ENCODE measurements around the gene ENDOV.

The ENDOV gene

DNA sequence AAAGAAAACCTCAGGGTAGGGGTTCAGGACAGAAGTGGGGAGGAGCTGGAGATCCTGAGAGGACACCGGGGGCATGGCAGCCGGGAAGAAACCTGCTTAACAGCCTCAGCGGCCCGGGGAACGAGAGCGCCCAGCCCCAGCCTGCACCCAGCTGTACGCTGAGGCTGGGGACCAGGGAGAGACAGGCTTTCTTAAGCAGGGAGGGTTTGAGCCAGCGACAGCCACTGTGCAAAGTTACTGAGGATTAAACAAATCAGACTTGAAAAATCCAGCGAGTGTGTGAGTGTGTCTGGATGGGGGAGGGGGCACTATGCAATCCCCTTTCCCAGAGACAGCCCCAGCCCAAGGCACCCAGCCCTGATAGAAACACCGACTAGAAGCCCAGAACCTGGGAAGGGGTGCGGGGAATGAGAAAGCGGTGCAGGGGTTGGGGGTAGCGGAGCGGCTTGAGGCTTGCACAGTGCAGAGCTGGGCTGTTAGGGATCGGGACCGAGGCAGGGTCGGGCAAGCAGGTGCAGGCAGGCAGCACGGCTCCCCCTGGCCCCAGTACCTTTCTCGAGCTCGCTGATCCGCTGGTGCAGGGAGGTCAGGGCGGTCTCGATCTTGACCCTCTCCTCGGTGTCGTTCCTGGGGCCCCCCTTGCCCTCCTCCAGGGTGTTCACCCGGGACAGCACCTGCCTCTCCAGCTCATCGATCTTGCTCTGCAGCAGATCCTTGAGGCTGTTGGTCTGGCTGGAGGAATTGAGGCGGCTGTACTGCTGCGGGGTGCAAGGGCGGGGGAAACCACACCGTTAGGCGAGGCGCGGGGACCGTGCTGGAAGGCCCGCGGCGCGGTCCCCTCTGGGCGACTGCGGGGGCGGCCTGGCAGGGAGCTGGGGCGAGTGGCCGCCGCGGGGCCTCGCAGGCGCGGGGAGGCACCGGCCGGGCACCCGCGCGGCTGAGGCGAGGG, 60.3 kb downstream of the ENDOV start:
- Histone ChIP-seq H3K9me3 (ENCODE audit: control insufficient read depth, low read length) (no peaks in the 10 kb centered on the region), H3K4me3 (ENCODE audit: insufficient read depth, low read depth, low read length) (peak overlapping the region; percentile 23), H3K27ac (ENCODE audit: insufficient read depth, low read depth, low read length, poor library complexity, severe bottlenecking) (no peak overlapping the region), H3K4me1 (ENCODE audit: control insufficient read depth, insufficient read depth, low read length) (peaks cover 22% of the 10 kb centered on the region), H3K36me3 (ENCODE audit: control insufficient read depth, insufficient read depth, low read length) (no peaks in the 10 kb centered on the region), H3K27me3 (ENCODE audit: control insufficient read depth, insufficient read depth, low read length, poor library complexity, severe bottlenecking) (peaks cover 99% of the 10 kb centered on the region)
- 4% methylated on average over 55 of the region's 55 CpGs for WGBS, 2 experiments

GRCh38 chr17:80475910-80476876, 61.2 kb downstream of the ENDOV start, which contains the start of gene NPTX1:
TSS of gene NPTX1 (minus strand) at chr17:80476607. CDS start at chr17:80476446, 161 bp downstream.
- 1% methylated on average over 136 of the region's 136 CpGs for WGBS, 2 experiments
- Histone ChIP-seq H3K27ac (ENCODE audit: insufficient read depth, low read depth, low read length, poor library complexity, severe bottlenecking) (no peak within 1 kb of the TSS), H3K4me3 (ENCODE audit: insufficient read depth, low read depth, low read length) (peak within 1 kb of the TSS; percentile 23), H3K4me1 (ENCODE audit: control insufficient read depth, insufficient read depth, low read length) (peaks cover 22% of the 10 kb centered on the region), H3K9me3 (ENCODE audit: control insufficient read depth, low read length) (no peaks in the 10 kb centered on the region), H3K36me3 (ENCODE audit: control insufficient read depth, insufficient read depth, low read length) (no peaks in the 10 kb centered on the region), H3K27me3 (ENCODE audit: control insufficient read depth, insufficient read depth, low read length, poor library complexity, severe bottlenecking) (peaks cover 100% of the 10 kb centered on the region)

DNA sequence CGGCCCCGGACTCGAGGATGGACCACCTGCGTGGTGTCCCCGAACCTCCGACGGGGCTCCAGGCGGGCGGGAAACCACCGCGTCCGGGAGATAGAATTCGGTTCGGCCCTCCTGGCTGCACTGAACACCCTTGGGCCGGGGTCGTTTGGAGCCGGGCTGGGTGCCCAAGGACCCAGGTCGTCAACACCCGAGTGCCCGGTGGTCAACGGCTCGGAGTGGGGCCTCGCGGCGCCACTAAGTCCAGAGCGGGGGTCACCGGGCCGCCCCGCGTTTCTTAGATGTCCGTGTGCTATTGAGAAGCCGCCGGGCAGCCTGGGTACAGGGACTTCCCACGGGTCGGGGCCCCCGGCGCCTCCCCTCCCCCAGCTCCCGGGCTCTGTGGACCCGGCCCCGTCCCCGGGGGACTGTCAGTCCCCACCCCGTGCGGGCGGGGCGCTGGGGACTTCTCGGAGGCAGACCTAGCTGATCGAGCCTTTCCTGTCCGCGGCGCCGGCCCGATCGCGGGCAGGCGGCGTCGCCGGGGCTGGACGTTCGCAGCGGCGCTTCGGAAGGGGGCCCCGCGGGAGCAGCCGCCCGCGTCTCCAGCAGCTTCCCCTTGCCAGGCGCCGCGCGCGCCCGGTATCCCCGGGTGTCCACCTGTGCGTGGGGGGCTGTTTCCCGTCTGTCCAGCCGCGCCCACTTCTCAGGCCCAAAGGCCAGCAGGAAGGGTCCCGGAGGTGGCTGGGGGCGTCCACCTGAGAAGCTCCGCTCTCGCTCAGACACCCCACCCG, 62.1 kb downstream of the ENDOV start:
- no peak overlapping the region for H3K27ac ChIP-seq (ENCODE audit: insufficient read depth, low read depth, low read length, poor library complexity, severe bottlenecking)
- WGBS, 2 experiments = 3 to 4% methylated on average over 84 of the region's 84 CpGs
- peak overlapping the region; percentile 20 for H3K4me3 ChIP-seq (ENCODE audit: insufficient read depth, low read depth, low read length)
- H3K9me3 ChIP-seq (ENCODE audit: control insufficient read depth, low read length) = no peaks in the 10 kb centered on the region
- peaks cover 100% of the 10 kb centered on the region for H3K27me3 ChIP-seq (ENCODE audit: control insufficient read depth, insufficient read depth, low read length, poor library complexity, severe bottlenecking)
- H3K36me3 ChIP-seq (ENCODE audit: control insufficient read depth, insufficient read depth, low read length) = no peaks in the 10 kb centered on the region
- peaks cover 22% of the 10 kb centered on the region for H3K4me1 ChIP-seq (ENCODE audit: control insufficient read depth, insufficient read depth, low read length)

GRCh38 chr17:80477647-80478478, 62.9 kb downstream of the ENDOV start:
- Histone ChIP-seq H3K36me3 (ENCODE audit: control insufficient read depth, insufficient read depth, low read length) (no peaks in the 10 kb centered on the region), H3K27ac (ENCODE audit: insufficient read depth, low read depth, low read length, poor library complexity, severe bottlenecking) (no peak overlapping the region), H3K9me3 (ENCODE audit: control insufficient read depth, low read length) (no peaks in the 10 kb centered on the region), H3K4me3 (ENCODE audit: insufficient read depth, low read depth, low read length) (peak overlapping the region; percentile 26), H3K27me3 (ENCODE audit: control insufficient read depth, insufficient read depth, low read length, poor library complexity, severe bottlenecking) (peaks cover 100% of the 10 kb centered on the region), H3K4me1 (ENCODE audit: control insufficient read depth, insufficient read depth, low read length) (peaks cover 22% of the 10 kb centered on the region)
- 5% methylated on average over 103 of the region's 103 CpGs for WGBS, 2 experiments

DNA sequence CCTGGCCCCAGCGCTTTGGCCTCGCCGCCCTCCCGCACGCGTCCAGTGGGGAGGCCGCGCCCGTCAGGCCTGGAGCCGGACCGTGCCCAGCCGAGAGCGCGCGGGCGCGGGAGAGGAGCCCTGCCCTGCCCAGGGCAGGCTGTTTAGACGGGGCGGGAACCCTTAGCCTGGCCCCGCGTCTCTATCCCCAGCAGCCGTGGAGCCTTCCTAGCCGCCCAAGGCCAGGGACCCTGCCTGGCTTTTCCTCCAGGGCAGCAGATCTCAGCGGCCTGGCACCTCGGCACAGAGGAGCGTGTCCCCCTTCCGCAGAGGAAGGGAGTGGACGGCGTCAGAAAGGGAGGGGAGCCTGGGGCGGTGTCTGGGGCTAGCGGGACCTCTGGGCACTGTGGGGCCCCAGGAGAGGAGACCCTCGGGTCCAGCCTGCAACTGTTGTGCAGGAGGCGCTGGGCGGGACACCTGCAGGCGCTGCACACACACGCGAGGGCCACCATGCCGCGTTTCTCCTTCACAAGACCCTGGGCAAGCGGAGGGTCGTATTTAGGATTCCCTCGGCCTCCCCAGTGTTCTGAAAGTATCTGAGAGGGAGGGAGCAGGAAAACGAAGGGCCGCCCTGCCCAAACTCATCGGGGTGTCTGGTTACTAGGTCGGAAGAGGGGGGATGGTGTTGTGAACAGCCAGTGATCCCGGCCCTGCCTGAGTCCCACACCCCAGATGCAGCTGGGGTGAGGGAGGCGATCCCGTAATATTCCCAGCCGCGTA, 63.7 kb downstream of the ENDOV start:
- no peaks in the 10 kb centered on the region for H3K36me3 ChIP-seq (ENCODE audit: control insufficient read depth, insufficient read depth, low read length)
- WGBS, 2 experiments = 7 to 9% methylated on average over 51 of the region's 51 CpGs
- peaks cover 22% of the 10 kb centered on the region for H3K4me1 ChIP-seq (ENCODE audit: control insufficient read depth, insufficient read depth, low read length)
- H3K27me3 ChIP-seq (ENCODE audit: control insufficient read depth, insufficient read depth, low read length, poor library complexity, severe bottlenecking) = peaks cover 100% of the 10 kb centered on the region
- H3K9me3 ChIP-seq (ENCODE audit: control insufficient read depth, low read length) = no peaks in the 10 kb centered on the region
- no peak overlapping the region for H3K27ac ChIP-seq (ENCODE audit: insufficient read depth, low read depth, low read length, poor library complexity, severe bottlenecking)
- H3K4me3 ChIP-seq (ENCODE audit: insufficient read depth, low read depth, low read length) = peak overlapping the region; percentile 26

GRCh38 chr17:80479246-80479566, 64.2 kb downstream of the ENDOV start:
- H3K27ac ChIP-seq (ENCODE audit: insufficient read depth, low read depth, low read length, poor library complexity, severe bottlenecking) = no peak overlapping the region
- peaks cover 96% of the 10 kb centered on the region for H3K27me3 ChIP-seq (ENCODE audit: control insufficient read depth, insufficient read depth, low read length, poor library complexity, severe bottlenecking)
- no peaks in the 10 kb centered on the region for H3K9me3 ChIP-seq (ENCODE audit: control insufficient read depth, low read length)
- H3K4me1 ChIP-seq (ENCODE audit: control insufficient read depth, insufficient read depth, low read length) = peaks cover 22% of the 10 kb centered on the region
- WGBS, 2 experiments = 62% methylated on average over 9 of the region's 9 CpGs
- no peak overlapping the region for H3K4me3 ChIP-seq (ENCODE audit: insufficient read depth, low read depth, low read length)
- H3K36me3 ChIP-seq (ENCODE audit: control insufficient read depth, insufficient read depth, low read length) = no peaks in the 10 kb centered on the region

GRCh38 chr17:80480248-80480647, 65.3 kb downstream of the ENDOV start:
- Histone ChIP-seq H3K27ac (ENCODE audit: insufficient read depth, low read depth, low read length, poor library complexity, severe bottlenecking) (no peak overlapping the region), H3K27me3 (ENCODE audit: control insufficient read depth, insufficient read depth, low read length, poor library complexity, severe bottlenecking) (peaks cover 86% of the 10 kb centered on the region), H3K9me3 (ENCODE audit: control insufficient read depth, low read length) (no peaks in the 10 kb centered on the region), H3K36me3 (ENCODE audit: control insufficient read depth, insufficient read depth, low read length) (no peaks in the 10 kb centered on the region), H3K4me3 (ENCODE audit: insufficient read depth, low read depth, low read length) (no peak overlapping the region), H3K4me1 (ENCODE audit: control insufficient read depth, insufficient read depth, low read length) (peaks cover 15% of the 10 kb centered on the region)
- WGBS, 2 experiments = 90 to 91% methylated on average over 7 of the region's 7 CpGs

DNA sequence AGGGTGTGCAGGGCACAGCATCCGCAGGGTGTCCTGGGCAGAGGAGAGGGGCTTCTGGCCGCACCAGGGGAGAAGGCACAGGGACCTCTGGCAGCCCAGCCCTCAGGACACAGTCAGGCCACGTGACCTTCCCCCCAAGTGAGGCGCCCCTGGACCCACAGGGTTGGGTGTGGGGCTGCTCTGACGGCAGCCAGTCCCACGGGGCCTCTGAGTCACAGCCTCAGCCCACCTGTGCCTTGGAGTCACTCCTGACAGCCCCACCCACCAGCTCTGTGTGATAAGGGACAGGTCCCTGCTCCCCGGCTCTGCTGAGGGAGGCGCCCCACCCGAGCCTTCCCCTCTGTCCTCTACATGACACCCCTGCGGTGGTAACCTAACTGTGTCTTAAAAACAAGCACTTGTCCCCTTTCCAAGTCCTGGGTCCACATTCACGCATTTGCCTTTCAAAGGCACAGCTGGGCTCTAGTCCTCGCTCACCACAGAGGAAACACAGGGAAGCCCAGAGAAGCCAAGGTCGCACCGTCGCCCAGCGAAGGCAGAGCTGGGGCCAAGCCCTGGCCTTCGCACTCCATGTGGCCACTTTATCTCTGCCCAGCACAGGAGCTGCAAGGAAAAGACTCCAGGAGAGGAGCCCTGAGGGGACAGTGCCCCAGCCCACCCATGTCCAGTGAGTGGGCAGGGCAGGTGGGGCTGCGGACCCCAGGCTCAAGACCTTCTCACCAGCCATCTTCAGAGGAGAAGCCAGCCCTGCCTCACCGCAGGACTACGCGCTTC, 66.5 kb downstream of the ENDOV start:
- peaks cover 80% of the 10 kb centered on the region for H3K27me3 ChIP-seq (ENCODE audit: control insufficient read depth, insufficient read depth, low read length, poor library complexity, severe bottlenecking)
- no peak overlapping the region for H3K4me3 ChIP-seq (ENCODE audit: insufficient read depth, low read depth, low read length)
- peaks cover 15% of the 10 kb centered on the region for H3K4me1 ChIP-seq (ENCODE audit: control insufficient read depth, insufficient read depth, low read length)
- 48 to 52% methylated on average over 21 of the region's 21 CpGs for WGBS, 2 experiments
- no peaks in the 10 kb centered on the region for H3K9me3 ChIP-seq (ENCODE audit: control insufficient read depth, low read length)
- no peak overlapping the region for H3K27ac ChIP-seq (ENCODE audit: insufficient read depth, low read depth, low read length, poor library complexity, severe bottlenecking)
- no peaks in the 10 kb centered on the region for H3K36me3 ChIP-seq (ENCODE audit: control insufficient read depth, insufficient read depth, low read length)
